ENCODE data around the gene CD151. TPM values are rescaled to one million over a fixed set of nuclear protein-coding genes. Genes with fewer than 3 reads are reported as not detected.
A peak's percentile ranks its signal among the peaks of the same experiment; 100 is the strongest.

The CD151 gene
- polyA plus RNA-seq, 3 donors = 495 to 757 (median 531) TPM

GRCh38 chr11:824942-825341 lies 7.8 kb upstream of the CD151 start:
- 31 to 84% (median 78%) methylated on average over 11 of the region's 11 CpGs for whole genome bisulfite sequencing, 3 donors
- no peak overlapping the region for H3K27ac ChIP-seq (ENCODE audit: low read depth, low read length)

- 30 to 76% (median 74%) methylated on average over 12 of the region's 12 CpGs for WGBS, 3 donors
- no peak overlapping the region for H3K27ac ChIP-seq (ENCODE audit: low read depth, low read length)
Observed at GRCh38 chr11:825366-826226, 7.2 kb upstream of the CD151 start.

- WGBS, 3 donors = 30 to 69% (median 58%) methylated on average over 9 of the region's 9 CpGs
- H3K27ac ChIP-seq (ENCODE audit: low read depth, low read length) = no peak overlapping the region
Observed at GRCh38 chr11:826227-826621, 6.5 kb upstream of the CD151 start.

- H3K27ac ChIP-seq (ENCODE audit: low read depth, low read length) = no peak overlapping the region
- WGBS, 3 donors = 0 to 2% (median 2%) methylated on average over 20 to 22 of the region's 22 CpGs
Observed at GRCh38 chr11:826836-827145, 6.0 kb upstream of the CD151 start.

- 2 to 5% (median 4%) methylated on average over 39 to 66 of the region's 66 CpGs for WGBS, 3 donors
- H3K27ac ChIP-seq (ENCODE audit: low read depth, low read length) = no peak overlapping the region
Observed at GRCh38 chr11:827146-827896, 5.4 kb upstream of the CD151 start.

GRCh38 chr11:827897-828192 lies 4.9 kb upstream of the CD151 start, which contains the start of gene CRACR2B:
TSS of gene CRACR2B (plus strand) at chr11:827919. CDS start at chr11:828608, 689 bp downstream.
- no peak within 1 kb of the TSS for H3K27ac ChIP-seq (ENCODE audit: low read depth, low read length)
- WGBS, 3 donors = 24 to 35% (median 28%) methylated on average over 5 of the region's 5 CpGs

GRCh38 chr11:828506-829175 lies 4.1 kb upstream of the CD151 start:
- WGBS, 3 donors = 44 to 52% (median 44%) methylated on average over 21 of the region's 21 CpGs
- no peak overlapping the region for H3K27ac ChIP-seq (ENCODE audit: low read depth, low read length)

- 5 to 33% (median 10%) methylated on average over 39 to 40 of the region's 40 CpGs for WGBS, 3 donors
- no peak overlapping the region for H3K27ac ChIP-seq (ENCODE audit: low read depth, low read length)
Observed at GRCh38 chr11:829176-829846, 3.4 kb upstream of the CD151 start.

- WGBS, 3 donors = 3 to 64% (median 3%) methylated on average over 31 to 39 of the region's 39 CpGs
- H3K27ac ChIP-seq (ENCODE audit: low read depth, low read length) = no peak overlapping the region
Observed at GRCh38 chr11:829847-830294, 2.9 kb upstream of the CD151 start.

- no peak overlapping the region for H3K27ac ChIP-seq (ENCODE audit: low read depth, low read length)
- WGBS, 3 donors = 7 to 63% (median 9%) methylated on average over 68 to 78 of the region's 78 CpGs
Observed at GRCh38 chr11:830295-831117, 2.2 kb upstream of the CD151 start.

- no peak overlapping the region for H3K27ac ChIP-seq (ENCODE audit: low read depth, low read length)
- 68 to 81% (median 71%) methylated on average over 29 to 31 of the region's 31 CpGs for WGBS, 3 donors
Observed at GRCh38 chr11:831118-831864, 1.5 kb upstream of the CD151 start.

- no peak overlapping the region for H3K27ac ChIP-seq (ENCODE audit: low read depth, low read length)
- 62 to 71% (median 66%) methylated on average over 22 to 23 of the region's 23 CpGs for WGBS, 3 donors
Observed at GRCh38 chr11:831961-832528, 707 bp upstream of the CD151 start.

- peak overlapping the region; percentile 60 for H3K27ac ChIP-seq (ENCODE audit: low read depth, low read length)
- WGBS, 3 donors = 0 to 2% (median 1%) methylated on average over 12 to 54 of the region's 55 CpGs
Observed at GRCh38 chr11:833114-833791, 501 bp downstream of the CD151 start.

GRCh38 chr11:833849-834311 lies 1.1 kb downstream of the CD151 start:
- peak overlapping the region; percentile 60 for H3K27ac ChIP-seq (ENCODE audit: low read depth, low read length)
- 26 to 44% (median 40%) methylated on average over 9 of the region's 9 CpGs for WGBS, 3 donors

- H3K27ac ChIP-seq (ENCODE audit: low read depth, low read length) = peak overlapping the region; percentile 86
- 25 to 30% (median 27%) methylated on average over 30 to 31 of the region's 31 CpGs for WGBS, 3 donors
Observed at GRCh38 chr11:834371-835316, 1.9 kb downstream of the CD151 start.
